ENCODE data around the gene TNRC18.
A peak's percentile ranks its signal among the peaks of the same experiment; 100 is the strongest.

Gene TNRC18

GRCh38 chr7:5375925-5376324, 47.7 kb downstream of the TNRC18 start:
- Histone ChIP-seq H4K91ac (ENCODE audit: low read length) (no peak overlapping the region), H3K36me3 (ENCODE audit: control insufficient read depth in 1 of 2, insufficient read depth in 2 of 2, low read depth in 1 of 2, low read length in 2 of 2) (peaks cover 53 to 83% of the 10 kb centered on the region in 2 experiments), H3K18ac (ENCODE audit: low read depth in 1 of 2, low read length in 2 of 2) (no peak overlapping the region), H2BK5ac (ENCODE audit: low read depth, low read length, poor library complexity, severe bottlenecking) (no peak overlapping the region), H2AK5ac (ENCODE audit: low read length, severe bottlenecking) (no peak overlapping the region), H2BK120ac (ENCODE audit: low read depth, low read length) (no peak overlapping the region), H4K8ac (ENCODE audit: low read length) (no peak overlapping the region), H2AFZ (ENCODE audit: low read depth, low read length) (no peak overlapping the region), H3K27ac (ENCODE audit: low read length, poor library complexity, severe bottlenecking) (no peak overlapping the region), H3K27me3 (ENCODE audit: control insufficient read depth in 1 of 2, insufficient read depth in 1 of 2, low read length in 2 of 2) (no peaks in the 10 kb centered on the region), H2BK15ac (ENCODE audit: low read depth, poor library complexity, severe bottlenecking) (no peak overlapping the region), H3K14ac (ENCODE audit: low read length in 2 of 2) (no peak overlapping the region), H3K9ac (ENCODE audit: low read length) (no peak overlapping the region), H3K4me2 (ENCODE audit: low read length, poor library complexity, severe bottlenecking) (no peak overlapping the region), H3K4me3 (ENCODE audit: insufficient read depth in 1 of 2, low read depth in 1 of 2, low read length in 2 of 2) (no peak overlapping the region), H2BK12ac (ENCODE audit: low read length in 2 of 2) (no peak overlapping the region), H3K4me1 (ENCODE audit: control insufficient read depth, insufficient read depth, low read depth, low read length) (peaks cover 9% of the 10 kb centered on the region), H3K23ac (ENCODE audit: low read length in 2 of 2) (no peak overlapping the region), H3K4ac (ENCODE audit: low read depth in 1 of 2, low read length in 2 of 2) (no peak overlapping the region), H3K79me1 (replicated peaks; ENCODE audit: low read length, poor library complexity, severe bottlenecking) (peaks cover 48% of the 10 kb centered on the region), H3K9me3 (ENCODE audit: control insufficient read depth, low read length) (no peaks in the 10 kb centered on the region)
- no peak for DNase-seq
- 95% methylated on average over 20 of the region's 20 CpGs for WGBS

GRCh38 chr7:5374464-5374863, 49.2 kb downstream of the TNRC18 start:
- Histone ChIP-seq H4K8ac (ENCODE audit: low read length) (no peak overlapping the region), H3K9me3 (ENCODE audit: control insufficient read depth, low read length) (no peaks in the 10 kb centered on the region), H2BK15ac (ENCODE audit: low read depth, poor library complexity, severe bottlenecking) (no peak overlapping the region), H2BK120ac (ENCODE audit: low read depth, low read length) (no peak overlapping the region), H3K18ac (ENCODE audit: low read depth in 1 of 2, low read length in 2 of 2) (no peak overlapping the region), H3K79me1 (replicated peaks; ENCODE audit: low read length, poor library complexity, severe bottlenecking) (peaks cover 51% of the 10 kb centered on the region), H2AFZ (ENCODE audit: low read depth, low read length) (no peak overlapping the region), H3K27me3 (ENCODE audit: control insufficient read depth in 1 of 2, insufficient read depth in 1 of 2, low read length in 2 of 2) (no peaks in the 10 kb centered on the region), H2AK5ac (ENCODE audit: low read length, severe bottlenecking) (no peak overlapping the region), H3K36me3 (ENCODE audit: control insufficient read depth in 1 of 2, insufficient read depth in 2 of 2, low read depth in 1 of 2, low read length in 2 of 2) (peaks cover 68 to 85% of the 10 kb centered on the region in 2 experiments), H3K14ac (ENCODE audit: low read length in 2 of 2) (no peak overlapping the region), H2BK5ac (ENCODE audit: low read depth, low read length, poor library complexity, severe bottlenecking) (no peak overlapping the region), H3K27ac (ENCODE audit: low read length, poor library complexity, severe bottlenecking) (no peak overlapping the region), H3K4me1 (ENCODE audit: control insufficient read depth, insufficient read depth, low read depth, low read length) (peaks cover 4% of the 10 kb centered on the region), H3K4me2 (ENCODE audit: low read length, poor library complexity, severe bottlenecking) (no peak overlapping the region), H3K4me3 (ENCODE audit: insufficient read depth in 1 of 2, low read depth in 1 of 2, low read length in 2 of 2) (no peak overlapping the region), H3K9ac (ENCODE audit: low read length) (no peak overlapping the region), H2BK12ac (ENCODE audit: low read length in 2 of 2) (no peak overlapping the region), H3K23ac (ENCODE audit: low read length in 2 of 2) (no peak overlapping the region), H3K4ac (ENCODE audit: low read depth in 1 of 2, low read length in 2 of 2) (no peak overlapping the region), H4K91ac (ENCODE audit: low read length) (no peak overlapping the region)
- 98% methylated on average over 19 of the region's 19 CpGs for WGBS
- DNase-seq = no peak

GRCh38 chr7:5373300-5373699, 50.3 kb downstream of the TNRC18 start:
- H3K9me3 ChIP-seq (ENCODE audit: control insufficient read depth, low read length) = no peaks in the 10 kb centered on the region
- H2BK120ac ChIP-seq (ENCODE audit: low read depth, low read length) = no peak overlapping the region
- no peak overlapping the region for H4K91ac ChIP-seq (ENCODE audit: low read length)
- H3K23ac ChIP-seq (ENCODE audit: low read length in 2 of 2) = no peak overlapping the region
- over 99% methylated on average over 6 of the region's 6 CpGs for WGBS
- H2BK5ac ChIP-seq (ENCODE audit: low read depth, low read length, poor library complexity, severe bottlenecking) = no peak overlapping the region
- H2AK5ac ChIP-seq (ENCODE audit: low read length, severe bottlenecking) = no peak overlapping the region
- no peak overlapping the region for H2AFZ ChIP-seq (ENCODE audit: low read depth, low read length)
- H3K79me1 ChIP-seq (replicated peaks; ENCODE audit: low read length, poor library complexity, severe bottlenecking) = peaks cover 57% of the 10 kb centered on the region
- no peak overlapping the region for H3K4me2 ChIP-seq (ENCODE audit: low read length, poor library complexity, severe bottlenecking)
- H4K8ac ChIP-seq (ENCODE audit: low read length) = no peak overlapping the region
- no peak overlapping the region for H3K4me3 ChIP-seq (ENCODE audit: insufficient read depth in 1 of 2, low read depth in 1 of 2, low read length in 2 of 2)
- H2BK15ac ChIP-seq (ENCODE audit: low read depth, poor library complexity, severe bottlenecking) = no peak overlapping the region
- H2BK12ac ChIP-seq (ENCODE audit: low read length in 2 of 2) = no peak overlapping the region
- H3K27ac ChIP-seq (ENCODE audit: low read length, poor library complexity, severe bottlenecking) = no peak overlapping the region
- H3K4ac ChIP-seq (ENCODE audit: low read depth in 1 of 2, low read length in 2 of 2) = no peak overlapping the region
- no peak for DNase-seq
- H3K36me3 ChIP-seq (ENCODE audit: control insufficient read depth in 1 of 2, insufficient read depth in 2 of 2, low read depth in 1 of 2, low read length in 2 of 2) = peaks cover 72 to 88% of the 10 kb centered on the region in 2 experiments
- H3K9ac ChIP-seq (ENCODE audit: low read length) = no peak overlapping the region
- H3K18ac ChIP-seq (ENCODE audit: low read depth in 1 of 2, low read length in 2 of 2) = no peak overlapping the region
- H3K4me1 ChIP-seq (ENCODE audit: control insufficient read depth, insufficient read depth, low read depth, low read length) = peaks cover 4% of the 10 kb centered on the region
- H3K27me3 ChIP-seq (ENCODE audit: control insufficient read depth in 1 of 2, insufficient read depth in 1 of 2, low read length in 2 of 2) = no peaks in the 10 kb centered on the region
- no peak overlapping the region for H3K14ac ChIP-seq (ENCODE audit: low read length in 2 of 2)

- Histone ChIP-seq H3K4ac (ENCODE audit: low read depth in 1 of 2, low read length in 2 of 2) (no peak overlapping the region), H2BK15ac (ENCODE audit: low read depth, poor library complexity, severe bottlenecking) (no peak overlapping the region), H3K9ac (ENCODE audit: low read length) (no peak overlapping the region), H3K27ac (ENCODE audit: low read length, poor library complexity, severe bottlenecking) (no peak overlapping the region), H2BK120ac (ENCODE audit: low read depth, low read length) (no peak overlapping the region), H3K14ac (ENCODE audit: low read length in 2 of 2) (no peak overlapping the region), H2BK12ac (ENCODE audit: low read length in 2 of 2) (no peak overlapping the region), H3K18ac (ENCODE audit: low read depth in 1 of 2, low read length in 2 of 2) (no peak overlapping the region), H2AK5ac (ENCODE audit: low read length, severe bottlenecking) (no peak overlapping the region), H3K4me2 (ENCODE audit: low read length, poor library complexity, severe bottlenecking) (no peak overlapping the region), H3K4me3 (ENCODE audit: insufficient read depth in 1 of 2, low read depth in 1 of 2, low read length in 2 of 2) (no peak overlapping the region), H3K27me3 (ENCODE audit: control insufficient read depth in 1 of 2, insufficient read depth in 1 of 2, low read length in 2 of 2) (no peaks in the 10 kb centered on the region), H3K9me3 (ENCODE audit: control insufficient read depth, low read length) (no peaks in the 10 kb centered on the region), H2AFZ (ENCODE audit: low read depth, low read length) (no peak overlapping the region), H3K23ac (ENCODE audit: low read length in 2 of 2) (peak overlapping the region in 1 of 2 experiments; percentile 35), H3K36me3 (ENCODE audit: control insufficient read depth in 1 of 2, insufficient read depth in 2 of 2, low read depth in 1 of 2, low read length in 2 of 2) (peaks cover 61 to 71% of the 10 kb centered on the region in 2 experiments), H3K79me1 (replicated peaks; ENCODE audit: low read length, poor library complexity, severe bottlenecking) (peaks cover 43% of the 10 kb centered on the region), H4K8ac (ENCODE audit: low read length) (no peak overlapping the region), H2BK5ac (ENCODE audit: low read depth, low read length, poor library complexity, severe bottlenecking) (no peak overlapping the region), H3K4me1 (ENCODE audit: control insufficient read depth, insufficient read depth, low read depth, low read length) (peaks cover 3% of the 10 kb centered on the region), H4K91ac (ENCODE audit: low read length) (no peak overlapping the region)
- 98% methylated on average over 55 of the region's 55 CpGs for WGBS
- no peak for DNase-seq
These were observed 52.9 kb downstream of the TNRC18 start for GRCh38 chr7:5370454-5371353.
